ENCODE measurements around the gene FTCDNL1. TPM values are rescaled to one million over a fixed set of nuclear protein-coding genes. Genes with fewer than 3 reads are reported as not detected.

The FTCDNL1 gene
- total RNA-seq, 6 experiments from 2014 or later = 2.7 to 8.7 (median 6.7) TPM

- no peak for ATAC-seq
- Histone ChIP-seq H3K27ac (peak overlapping the region; percentile 77 to 92 (median 85)), H3K27me3 (no peaks in the 10 kb centered on the region), H3K4me1 (peaks cover 0 to 7% (median 0%) of the 10 kb centered on the region in 4 donors), H3K9me3 (no peaks in the 10 kb centered on the region), H3K4me3 (peak overlapping the region; percentile 75 to 79 (median 76)), H3K36me3 (no peaks in the 10 kb centered on the region)
- WGBS (ENCODE audit: insufficient coverage, low coverage, low lambda C conversion rate, missing lambda C conversion rate) = 12% methylated on average over 5 of the region's 12 CpGs
- intact Hi-C loops (cut with DNase I) = no loop called here
- TF ChIP-seq POLR2A (IDR thresholded peaks at IDR 0.05) = no peak
- TF ChIP-seq CTCF (IDR thresholded peaks at IDR 0.05) = no peak
- DNase-seq = no peak
Observed at GRCh38 chr2:199850218-199850717, 724 bp downstream of the FTCDNL1 start.

GRCh38 chr2:199848389-199849130 lies 2.4 kb downstream of the FTCDNL1 start:
- ATAC-seq = no peak
- Histone ChIP-seq H3K4me3 (no peak overlapping the region), H3K27me3 (no peaks in the 10 kb centered on the region), H3K4me1 (peaks cover 0 to 7% (median 0%) of the 10 kb centered on the region in 4 donors), H3K27ac (no peak overlapping the region), H3K9me3 (no peaks in the 10 kb centered on the region), H3K36me3 (no peaks in the 10 kb centered on the region)
- intact Hi-C loops (cut with DNase I) = no loop called here
- WGBS (ENCODE audit: insufficient coverage, low coverage, low lambda C conversion rate, missing lambda C conversion rate) = 83% methylated on average over 11 of the region's 11 CpGs
- DNase-seq = no peak
- TF ChIP-seq POLR2A (IDR thresholded peaks at IDR 0.05) = no peak
- TF ChIP-seq CTCF (IDR thresholded peaks at IDR 0.05) = no peak

GRCh38 chr2:199847181-199847864 lies 3.7 kb downstream of the FTCDNL1 start:
- H3K4me1 ChIP-seq = peaks cover 0 to 7% (median 0%) of the 10 kb centered on the region in 4 donors
- no peak for TF ChIP-seq CTCF (IDR thresholded peaks at IDR 0.05)
- no peak for TF ChIP-seq POLR2A (IDR thresholded peaks at IDR 0.05)
- no peaks in the 10 kb centered on the region for H3K27me3 ChIP-seq
- no peaks in the 10 kb centered on the region for H3K9me3 ChIP-seq
- ATAC-seq (no peak), DNase-seq (no peak)
- WGBS (ENCODE audit: insufficient coverage, low coverage, low lambda C conversion rate, missing lambda C conversion rate) = 36% methylated on average over 2 of the region's 2 CpGs
- intact Hi-C loops (cut with DNase I) = no loop called here
- H3K27ac ChIP-seq = no peak overlapping the region
- no peaks in the 10 kb centered on the region for H3K36me3 ChIP-seq
- H3K4me3 ChIP-seq = no peak overlapping the region

- TF ChIP-seq POLR2A (IDR thresholded peaks at IDR 0.05) (no peak), CTCF (IDR thresholded peaks at IDR 0.05) (no peak)
- H3K9me3 ChIP-seq = no peaks in the 10 kb centered on the region
- no peak overlapping the region for H3K27ac ChIP-seq
- ATAC-seq = no peak
- WGBS (ENCODE audit: insufficient coverage, low coverage, low lambda C conversion rate, missing lambda C conversion rate) = 85% methylated on average over 3 of the region's 3 CpGs
- DNase-seq = no peak
- intact Hi-C loops (cut with DNase I) = no loop called here
- no peak overlapping the region for H3K4me3 ChIP-seq
- no peaks in the 10 kb centered on the region for H3K27me3 ChIP-seq
- no peaks in the 10 kb centered on the region for H3K36me3 ChIP-seq
- no peaks in the 10 kb centered on the region for H3K4me1 ChIP-seq
Observed at GRCh38 chr2:199842631-199843395, 8.2 kb downstream of the FTCDNL1 start.
